Smooth muscle cell (in vitro differentiated cells): ENCODE results near the gene PSMD5. TPM values are rescaled to one million over a fixed set of nuclear protein-coding genes. Genes with fewer than 3 reads are reported as not detected.

Experiments used
- DNase-seq: peaks from one replicate; lab custom pipeline; 2025; ENCODE audit not compliant: unreplicated experiment; lab: John Stamatoyannopoulos, UW
- H2AFZ ChIP-seq: fragments of 200-600 bp; sonication (generic); 2 replicates; pipeline ENCODE4 v1.6.0; 2016; ENCODE audit warnings: antibody characterized with exemption, low read depth, mild to moderate bottlenecking
- H3F3A ChIP-seq: fragments of 200-600 bp; sonication (generic); 2 replicates; pipeline ENCODE4 v1.6.0; 2017; ENCODE audit warnings: antibody characterized with exemption, low read depth
- H3K27ac ChIP-seq: fragments of 200-600 bp; sonication (generic); 2 replicates; pipeline ENCODE4 v1.5.1; 2016; ENCODE audit warnings: low read depth, mild to moderate bottlenecking
- H3K27me3 ChIP-seq: fragments of 200-600 bp; sonication (generic); 2 replicates; pipeline ENCODE4 v1.6.1; 2016; ENCODE audit warnings: low read depth, mild to moderate bottlenecking
- H3K36me3 ChIP-seq: fragments of 200-600 bp; sonication (generic); 2 replicates; pipeline ENCODE4 v1.5.1; 2016; ENCODE audit warnings: low read depth
- H3K4me1 ChIP-seq: fragments of 200-600 bp; sonication (generic); 2 replicates; pipeline ENCODE4 v1.5.1; 2016; ENCODE audit warnings: low read depth
- H3K4me2 ChIP-seq: fragments of 200-600 bp; sonication (generic); 2 replicates; pipeline ENCODE4 v1.6.0; 2016; ENCODE audit warnings: mild to moderate bottlenecking
- H3K4me3 ChIP-seq: fragments of 200-600 bp; sonication (generic); 2 replicates; pipeline ENCODE4 v1.5.1; 2016; ENCODE audit warnings: mild to moderate bottlenecking
- H3K79me2 ChIP-seq: fragments of 200-600 bp; sonication (generic); 2 replicates; pipeline ENCODE4 v1.6.0; 2016; ENCODE audit warnings: low read depth, mild to moderate bottlenecking
- H3K9ac ChIP-seq: fragments of 200-600 bp; sonication (generic); 2 replicates; pipeline ENCODE4 v1.6.0; 2016; ENCODE audit warnings: low read depth
- H3K9me3 ChIP-seq: fragments of 200-600 bp; sonication (generic); replicated peaks from 2 replicates; pipeline ENCODE4 v1.5.1; 2016; ENCODE audit warnings: low read depth
- H4K20me1 ChIP-seq: fragments of 200-600 bp; sonication (generic); 2 replicates; pipeline ENCODE4 v1.6.0; 2016; ENCODE audit warnings: low read depth
- WGBS: methylation state at CpG from one replicate; pipeline ENCODE4 v1.1.7; 2016; ENCODE audit warnings: low lambda C conversion rate; 5-methylcytosine and 5-hydroxymethylcytosine counted together
- polyA plus RNA-seq: library from polyadenylated mRNA; unstranded; fragments of >200 nt; fragmentation: Nextera tagmentation; extraction: Ambion mirVana; gene quantifications from 2 replicates; pipeline ENCODE4 v1.2.1, GENCODE V29; 2016
- total RNA-seq: library from RNA; depleted of rRNA; stranded (reverse); fragments of >200 nt; gene quantifications from 2 replicates; pipeline ENCODE4 v1.2.3, GENCODE V29; 2014
- TF ChIP-seq, protein P1 (sequence below): fragments of 200-600 bp; sonication (generic); IDR thresholded peaks from 2 replicates; pipeline ENCODE4 v1.5.1; 2017; ENCODE audit warnings: borderline replicate concordance, mild to moderate bottlenecking, antibody characterized with exemption; ENCODE audit not compliant: insufficient read depth, poor library complexity, severe bottlenecking

PSMD5 gene
- total and polyA plus RNA-seq, 2 experiments from 2014 or later = 14.4 to 18.6 TPM

DNA sequence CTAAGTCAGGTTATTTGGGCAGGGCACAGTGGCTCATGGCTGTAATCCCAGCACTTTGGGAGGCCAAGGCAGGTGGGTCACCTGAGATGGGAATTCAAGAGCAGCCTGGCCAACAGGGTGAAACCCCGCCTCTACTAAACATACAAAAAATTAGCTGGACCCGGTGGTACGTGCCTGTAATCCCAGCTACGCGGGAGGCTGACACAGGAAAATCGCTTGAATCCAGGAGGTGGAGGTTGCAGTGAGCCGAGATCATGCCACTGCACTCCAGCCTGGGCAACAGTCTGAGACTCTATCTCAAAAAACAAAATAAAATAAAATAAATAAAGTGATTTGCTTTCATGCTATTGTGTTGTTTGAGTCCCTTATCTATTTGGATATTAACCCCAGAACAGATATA lies 41.3 kb downstream of the PSMD5 start:
- no peak for DNase-seq
- Histone ChIP-seq H3K36me3 (no peaks in the 10 kb centered on the region), H3K9me3 (peaks cover 10% of the 10 kb centered on the region), H3K4me1 (no peaks in the 10 kb centered on the region), H3K79me2 (no peaks in the 10 kb centered on the region), H3K27ac (no peak overlapping the region), H3F3A (no peaks in the 10 kb centered on the region), H2AFZ (no peak overlapping the region), H4K20me1 (no peaks in the 10 kb centered on the region), H3K9ac (no peak overlapping the region), H3K4me3 (no peak overlapping the region), H3K4me2 (no peak overlapping the region), H3K27me3 (no peaks in the 10 kb centered on the region)
- TF ChIP-seq, protein P1, sequence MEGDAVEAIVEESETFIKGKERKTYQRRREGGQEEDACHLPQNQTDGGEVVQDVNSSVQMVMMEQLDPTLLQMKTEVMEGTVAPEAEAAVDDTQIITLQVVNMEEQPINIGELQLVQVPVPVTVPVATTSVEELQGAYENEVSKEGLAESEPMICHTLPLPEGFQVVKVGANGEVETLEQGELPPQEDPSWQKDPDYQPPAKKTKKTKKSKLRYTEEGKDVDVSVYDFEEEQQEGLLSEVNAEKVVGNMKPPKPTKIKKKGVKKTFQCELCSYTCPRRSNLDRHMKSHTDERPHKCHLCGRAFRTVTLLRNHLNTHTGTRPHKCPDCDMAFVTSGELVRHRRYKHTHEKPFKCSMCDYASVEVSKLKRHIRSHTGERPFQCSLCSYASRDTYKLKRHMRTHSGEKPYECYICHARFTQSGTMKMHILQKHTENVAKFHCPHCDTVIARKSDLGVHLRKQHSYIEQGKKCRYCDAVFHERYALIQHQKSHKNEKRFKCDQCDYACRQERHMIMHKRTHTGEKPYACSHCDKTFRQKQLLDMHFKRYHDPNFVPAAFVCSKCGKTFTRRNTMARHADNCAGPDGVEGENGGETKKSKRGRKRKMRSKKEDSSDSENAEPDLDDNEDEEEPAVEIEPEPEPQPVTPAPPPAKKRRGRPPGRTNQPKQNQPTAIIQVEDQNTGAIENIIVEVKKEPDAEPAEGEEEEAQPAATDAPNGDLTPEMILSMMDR = no peak
- WGBS = 92% methylated on average over 7 of the region's 7 CpGs

DNA sequence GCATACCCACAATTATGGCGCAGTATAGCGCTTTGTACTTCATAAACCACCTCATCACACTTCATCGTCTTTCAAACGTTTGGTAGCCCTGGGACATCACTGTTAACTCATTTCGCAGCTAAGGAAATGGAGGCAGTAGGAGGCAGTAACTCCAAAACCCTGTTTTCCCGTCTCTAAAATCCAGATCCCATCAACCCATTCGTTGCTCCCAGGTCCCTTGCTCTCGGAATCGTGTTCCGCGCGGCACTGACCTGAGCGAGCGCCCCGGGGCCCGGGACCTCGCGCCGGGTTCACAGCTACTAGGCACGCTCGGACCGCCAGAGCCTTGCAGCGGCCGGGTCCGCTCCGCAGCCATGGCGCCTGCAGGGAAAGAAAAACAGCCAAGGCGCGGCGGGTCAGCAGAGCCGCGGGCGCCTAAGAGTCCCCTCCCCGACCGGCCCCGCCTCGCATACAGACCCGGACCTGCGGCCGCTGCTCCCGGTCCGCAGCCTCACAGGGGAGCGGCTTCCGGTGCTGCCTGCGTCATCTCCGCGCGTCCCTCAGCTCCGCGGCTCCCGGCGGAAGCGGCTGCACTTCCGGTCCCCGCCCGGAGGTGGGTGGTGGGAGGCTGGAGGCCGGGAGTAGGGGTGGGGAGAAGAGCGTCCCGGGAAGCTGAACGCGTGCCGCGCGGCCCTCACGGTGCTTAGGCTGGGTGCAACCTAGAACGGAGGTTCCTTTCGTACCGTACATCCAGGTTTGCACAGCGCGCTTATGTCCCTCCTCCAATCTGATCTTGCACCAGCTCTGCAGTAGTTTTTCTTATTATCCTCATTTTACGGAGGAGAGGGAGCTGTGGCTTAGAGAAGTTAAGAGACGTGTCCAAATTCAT lies 49.6 kb downstream of the PSMD5 start, which contains the start of gene FBXW2:
Gene FBXW2 (minus strand): TSS at position 519 of the 868 bp plus-strand sequence. CDS start 5,158 bp downstream, outside the sequence.
- Histone ChIP-seq H3F3A (no peaks in the 10 kb centered on the region), H3K79me2 (peaks cover 48% of the 10 kb centered on the region), H3K9me3 (no peaks in the 10 kb centered on the region), H2AFZ (peak within 1 kb of the TSS; percentile 97), H4K20me1 (peaks cover 15% of the 10 kb centered on the region), H3K27ac (peak within 1 kb of the TSS; percentile 73), H3K36me3 (no peaks in the 10 kb centered on the region), H3K9ac (peak within 1 kb of the TSS; percentile 85), H3K4me1 (peaks cover 12% of the 10 kb centered on the region), H3K4me3 (peak within 1 kb of the TSS; percentile 95), H3K27me3 (no peaks in the 10 kb centered on the region), H3K4me2 (peak within 1 kb of the TSS; percentile 86)
- 1% methylated on average over 64 of the region's 72 CpGs for WGBS
- DNase-seq = peak; percentile 64
- TF ChIP-seq, protein P1 = no peak

DNA sequence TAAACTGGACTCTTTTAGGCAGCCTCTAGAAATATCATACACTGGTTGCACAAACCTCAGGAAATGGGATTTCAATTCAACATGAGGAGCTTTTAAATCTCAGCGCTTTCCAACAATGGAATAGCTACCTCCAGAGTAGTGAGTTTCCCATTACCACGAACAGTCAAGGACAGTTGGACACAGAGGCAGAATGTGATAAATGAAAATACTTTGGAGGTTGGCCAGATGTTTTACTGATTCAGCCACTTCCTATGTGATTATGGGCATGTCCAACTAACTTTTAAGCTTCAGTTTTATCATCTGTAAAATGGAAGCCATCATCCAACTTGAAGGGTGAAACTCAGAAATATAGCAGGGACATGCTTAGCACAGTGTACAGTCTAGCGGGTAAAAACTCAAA lies 51.6 kb downstream of the PSMD5 start:
- Histone ChIP-seq H3K27me3 (no peaks in the 10 kb centered on the region), H3K4me2 (no peak overlapping the region), H3K27ac (no peak overlapping the region), H3K9me3 (no peaks in the 10 kb centered on the region), H3K36me3 (peaks cover 6% of the 10 kb centered on the region), H3F3A (no peaks in the 10 kb centered on the region), H2AFZ (no peak overlapping the region), H3K79me2 (peaks cover 67% of the 10 kb centered on the region), H3K9ac (no peak overlapping the region), H3K4me1 (peaks cover 12% of the 10 kb centered on the region), H3K4me3 (no peak overlapping the region), H4K20me1 (peaks cover 28% of the 10 kb centered on the region)
- no peak for DNase-seq
- WGBS = 98% methylated on average over 3 of the region's 3 CpGs
- TF ChIP-seq, protein P1 = no peak
